IMR-90 (cell line): ENCODE measurements around the gene EPHA2. TPM values are rescaled to one million over a fixed set of nuclear protein-coding genes. Genes with fewer than 3 reads are reported as not detected.

Experiments used
- ATAC-seq: fragments of 200-7000 bp; cut with Tn5 transposase; 2 replicates; pipeline ENCODE4 v1.9.1; 2020; ENCODE audit warnings: low read depth, mild to moderate bottlenecking, moderate library complexity
- BruUV-seq: library from RNA; stranded (reverse); fragments of 400-500 nt; replicated peaks from 2 replicates; lab custom pipeline; 2021; lab: Mats Ljungman, UMichigan
- CTCF ChIA-PET: fragments of 300-600 bp; formaldehyde crosslinking; extraction: SDS; loops from one replicate; lab custom pipeline; 2021; ENCODE audit warnings: antibody characterized with exemption; lab: Yijun Ruan, JAX
- POLR2A ChIA-PET: fragments of 300-600 bp; sonication (Branson Sonifier 250); formaldehyde crosslinking; loops from one replicate; lab custom pipeline; 2022; ENCODE audit warnings: antibody characterized with exemption; ENCODE audit not compliant: unreplicated experiment; lab: Charles Lee
- DNase-seq: peaks from one replicate; pipeline ENCODE4 v3.0.0; 2013
- H2AFZ ChIP-seq: replicated peaks from 2 replicates; pipeline ENCODE3; 2013; ENCODE audit warnings: low read length, mild to moderate bottlenecking; ENCODE audit not compliant: poor library complexity
- H2AK5ac ChIP-seq: 2 replicates; pipeline ENCODE4 v1.6.1; 2013; ENCODE audit warnings: low read depth, low read length, inconsistent platforms
- H2AK9ac ChIP-seq: replicated peaks from 2 replicates; pipeline ENCODE3; 2013; ENCODE audit warnings: mild to moderate bottlenecking, low read depth, low read length, moderate library complexity; ENCODE audit not compliant: poor library complexity
- H2BK120ac ChIP-seq: 2 replicates; pipeline ENCODE4 v1.6.1; 2013; ENCODE audit warnings: low read depth, low read length, inconsistent platforms
- H2BK15ac ChIP-seq: 3 replicates; pipeline ENCODE4 v1.6.1; 2013; ENCODE audit warnings: low read depth, low read length, inconsistent platforms
- H2BK20ac ChIP-seq: 2 replicates; pipeline ENCODE4 v1.6.1; 2013; ENCODE audit warnings: low read depth, mild to moderate bottlenecking, inconsistent platforms, low read length, moderate library complexity
- H2BK5ac ChIP-seq: 2 replicates; pipeline ENCODE4 v1.6.1; 2013; ENCODE audit warnings: mild to moderate bottlenecking, low read depth, low read length, inconsistent platforms; ENCODE audit not compliant: poor library complexity, severe bottlenecking
- H3K14ac ChIP-seq: replicated peaks from 2 replicates; pipeline ENCODE4 v1.6.1; 2013; ENCODE audit warnings: low read depth, low read length, inconsistent platforms
- H3K18ac ChIP-seq: 2 replicates; pipeline ENCODE4 v1.6.1; 2013; ENCODE audit warnings: low read depth, low read length, control low read depth
- H3K23ac ChIP-seq: 2 replicates; pipeline ENCODE4 v1.6.1; 2013; ENCODE audit warnings: low read depth, low read length, inconsistent platforms
- H3K27ac ChIP-seq: 2 replicates; pipeline ENCODE4 v1.5.1; 2013; ENCODE audit warnings: mild to moderate bottlenecking, control low read depth, low read length; ENCODE audit not compliant: insufficient read depth
- H3K27me3 ChIP-seq: 2 replicates; pipeline ENCODE4 v1.6.1; 2013; ENCODE audit warnings: low read length; ENCODE audit not compliant: control insufficient read depth, insufficient read depth
- H3K36me3 ChIP-seq: 2 replicates; pipeline ENCODE4 v1.6.1; 2013; ENCODE audit warnings: low read length, mixed read lengths; ENCODE audit not compliant: control insufficient read depth, insufficient read depth
- H3K4ac ChIP-seq: 2 replicates; pipeline ENCODE4 v1.6.1; 2013; ENCODE audit warnings: low read depth, low read length, inconsistent platforms
- H3K4me1 ChIP-seq: 2 replicates; pipeline ENCODE4 v1.6.1; 2013; ENCODE audit warnings: low read length, mixed read lengths; ENCODE audit not compliant: control insufficient read depth, insufficient read depth
- H3K4me2 ChIP-seq: 2 replicates; pipeline ENCODE4 v1.6.1; 2013; ENCODE audit warnings: low read depth, mild to moderate bottlenecking, control low read depth, low read length, moderate library complexity
- H3K4me3 ChIP-seq: 2 replicates; pipeline ENCODE4 v1.5.1; 2013; ENCODE audit warnings: low read depth, mild to moderate bottlenecking, control low read depth, low read length, moderate library complexity; ENCODE audit not compliant: insufficient read depth
- H3K56ac ChIP-seq: 2 replicates; pipeline ENCODE4 v1.6.1; 2013; ENCODE audit warnings: low read length, inconsistent platforms; ENCODE audit not compliant: insufficient read depth; ENCODE audit errors: extremely low read depth
- H3K79me1 ChIP-seq, 2 experiments: 2 replicates each; pipeline ENCODE4 v1.6.1; 2013; ENCODE audit warnings: low read length in 2 of 2, inconsistent platforms in 1 of 2, low read depth in 1 of 2
- H3K9ac ChIP-seq: 2 replicates; pipeline ENCODE4 v1.6.1; 2013; ENCODE audit warnings: low read depth, low read length, control low read depth
- H3K9me1 ChIP-seq: 2 replicates; pipeline ENCODE4 v1.6.1; 2013; ENCODE audit warnings: low read length, inconsistent platforms; ENCODE audit not compliant: insufficient read depth
- H3K9me3 ChIP-seq: 2 replicates; pipeline ENCODE4 v1.6.1; 2013; ENCODE audit warnings: low read length; ENCODE audit not compliant: control insufficient read depth, insufficient read depth
- H4K20me1 ChIP-seq: 2 replicates; pipeline ENCODE4 v1.6.1; 2013; ENCODE audit warnings: low read length, inconsistent platforms; ENCODE audit not compliant: insufficient read depth
- H4K5ac ChIP-seq: 2 replicates; pipeline ENCODE4 v1.6.1; 2013; ENCODE audit warnings: mild to moderate bottlenecking, low read depth, low read length, control low read depth
- H4K8ac ChIP-seq, 2 experiments: 2 replicates each; pipeline ENCODE4 v1.6.1; 2013; ENCODE audit warnings: low read depth in 2 of 2, low read length in 2 of 2, control low read depth in 1 of 2, inconsistent platforms in 1 of 2
- H4K91ac ChIP-seq: 2 replicates; pipeline ENCODE4 v1.6.1; 2013; ENCODE audit warnings: low read depth, low read length, inconsistent platforms; ENCODE audit not compliant: insufficient read depth
- BHLHE40 ChIP-seq: fragments of 150-350 bp; IDR thresholded peaks from 2 replicates; pipeline ENCODE4 v1.6.1; 2016; ENCODE audit warnings: mild to moderate bottlenecking, low read depth, low read length
- CEBPB ChIP-seq: IDR thresholded peaks from 2 replicates; pipeline ENCODE4 v1.6.1; 2012; ENCODE audit warnings: low read depth, low read length, improper control_type of control experiment
- CHD1 ChIP-seq: IDR thresholded peaks from 2 replicates; pipeline ENCODE4 v1.6.1; 2012; ENCODE audit warnings: low read depth, low read length, improper control_type of control experiment
- FOS ChIP-seq: fragments of 150-350 bp; IDR thresholded peaks from 2 replicates; pipeline ENCODE4 v1.6.1; 2016; ENCODE audit warnings: low read depth, low read length
- MAFK ChIP-seq: IDR thresholded peaks from 2 replicates; pipeline ENCODE4 v1.6.1; 2012; ENCODE audit warnings: low read depth, low read length, improper control_type of control experiment
- MAZ ChIP-seq: IDR thresholded peaks from 2 replicates; pipeline ENCODE4 v1.6.1; 2012; ENCODE audit warnings: low read depth, mild to moderate bottlenecking, low read length, improper control_type of control experiment, moderate library complexity, borderline replicate concordance
- MXI1 ChIP-seq: IDR thresholded peaks from 2 replicates; pipeline ENCODE4 v1.6.1; 2012; ENCODE audit warnings: low read depth, mild to moderate bottlenecking, low read length, moderate library complexity, borderline replicate concordance
- NFE2L2 ChIP-seq: fragments of 150-350 bp; IDR thresholded peaks from 2 replicates; pipeline ENCODE4 v1.6.1; 2016; ENCODE audit warnings: low read depth, mild to moderate bottlenecking, low read length
- POLR2A ChIP-seq: IDR thresholded peaks from 2 replicates; pipeline ENCODE4 v1.6.1; 2012; ENCODE audit warnings: mild to moderate bottlenecking, low read depth, low read length
- RAD21 ChIP-seq: IDR thresholded peaks from 2 replicates; pipeline ENCODE4 v1.6.1; 2012; ENCODE audit warnings: low read length, improper control_type of control experiment
- RCOR1 ChIP-seq: IDR thresholded peaks from 2 replicates; pipeline ENCODE4 v1.6.1; 2012; ENCODE audit warnings: mild to moderate bottlenecking, low read length, improper control_type of control experiment; ENCODE audit not compliant: insufficient replicate concordance
- RFX5 ChIP-seq: IDR thresholded peaks from 2 replicates; pipeline ENCODE4 v1.8.0; 2012; ENCODE audit warnings: low read depth, mild to moderate bottlenecking, low read length, moderate library complexity
- SMC3 ChIP-seq: fragments of 150-350 bp; IDR thresholded peaks from 2 replicates; pipeline ENCODE4 v1.6.1; 2016; ENCODE audit warnings: low read depth, mild to moderate bottlenecking, antibody characterized with exemption, low read length, moderate library complexity
- WGBS, 2 experiments: methylation state at CpG; one replicate each; pipeline versions ENCODE4 v1.1.5 to v1.1.7; 2013; ENCODE audit warnings: missing lambda C conversion rate in 2 of 2; ENCODE audit not compliant: insufficient read length in 1 of 2; ENCODE audit errors: extremely low coverage in 2 of 2; 5-methylcytosine and 5-hydroxymethylcytosine counted together
- dilution Hi-C: fragments of 300-500 bp; cut with HindIII; formaldehyde crosslinking; loops from one replicate; pipeline ENCODE4 v1.14.3; 2018; ENCODE audit warnings: low sequenced_read_pairs; ENCODE audit not compliant: unreplicated experiment
- in situ Hi-C: fragments of 300-500 bp; cut with MboI; formaldehyde crosslinking; loops from 3 replicates; pipeline ENCODE4 v1.14.3; 2019; ENCODE audit warnings: low sequenced_read_pairs, inconsistent platforms, mixed read lengths
- intact Hi-C: fragments of 100-400 bp; cut with micrococcal nuclease; formaldehyde crosslinking; loops from 2 replicates; pipeline ENCODE4 v1.10.0; 2022
- polyA plus RNA-seq, 3 experiments: library from polyadenylated mRNA; depleted of rRNA; stranded (reverse); fragments of >200 nt; gene quantifications; 2 replicates each; pipeline ENCODE4 v1.2.3, GENCODE V29; 2012; ENCODE audit warnings: low replicate concordance in 1 of 3
- total RNA-seq: library from RNA; depleted of rRNA; stranded (reverse); fragments of >200 nt; gene quantifications from 2 replicates; pipeline ENCODE4 v1.2.3, GENCODE V29; 2012
- TF ChIP-seq, protein P1 (sequence below): fragments of 150-350 bp; IDR thresholded peaks from 2 replicates; pipeline ENCODE4 v1.6.1; 2016; ENCODE audit warnings: low read depth, mild to moderate bottlenecking, low read length, moderate library complexity, borderline replicate concordance
- TF ChIP-seq, protein P2 (sequence below): conservative IDR thresholded peaks from 2 replicates; pipeline ENCODE4 v1.5.1; 2012; ENCODE audit warnings: mild to moderate bottlenecking, low read depth, low read length, improper control_type of control experiment

EPHA2 gene
- total and polyA plus RNA-seq, 2 of the 4 experiments (the other 2 are of a cell fraction) = 24.0 to 72.6 TPM

DNA sequence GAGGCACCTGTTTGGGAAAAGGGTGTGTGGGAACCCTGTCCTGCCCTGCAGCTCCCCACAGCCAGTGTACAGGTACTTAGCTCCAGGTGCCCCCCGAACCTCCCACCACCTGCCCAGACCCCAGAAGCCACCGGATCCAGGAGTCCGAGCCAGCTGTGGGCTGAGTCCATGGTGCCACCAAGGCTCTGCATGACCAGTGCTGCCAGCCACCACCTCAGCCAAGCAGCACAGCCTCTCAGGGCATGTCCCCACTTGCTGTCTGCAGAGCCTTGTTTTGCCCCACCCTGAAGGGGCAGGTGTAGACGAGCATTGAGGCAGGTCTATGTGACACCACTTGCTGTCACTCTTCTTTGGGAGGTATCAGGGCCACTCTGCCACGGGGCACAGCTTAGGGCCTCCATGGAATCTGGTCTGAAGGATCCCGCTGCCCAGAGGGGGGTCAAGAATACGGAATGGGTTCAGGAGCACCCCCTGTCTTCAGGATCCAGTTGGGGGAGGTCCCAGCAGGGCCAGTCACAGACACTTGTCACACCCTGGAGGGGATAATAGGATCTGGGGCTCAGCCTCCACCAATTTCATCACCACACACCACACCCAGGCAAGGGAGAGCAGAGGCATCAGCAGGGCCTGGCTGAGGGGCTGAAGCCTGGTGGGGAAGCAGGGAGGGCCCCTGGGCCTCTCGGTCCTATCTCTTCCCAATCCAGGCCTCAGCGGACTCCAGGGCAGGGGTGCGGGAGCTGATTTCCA lies 28.9 kb upstream of the EPHA2 start:
- Histone ChIP-seq H3K79me1 (peaks cover 5 to 16% of the 10 kb centered on the region in 2 experiments; a peak in 3 of 4 replicates), H2AK5ac (peak overlapping the region; percentile 75), H3K4me3 (no peak overlapping the region), H4K5ac (no peak overlapping the region), H2AFZ (peak overlapping the region; percentile 26), H4K20me1 (no peaks in the 10 kb centered on the region), H3K9me1 (peaks cover 5% of the 10 kb centered on the region), H3K27me3 (no peaks in the 10 kb centered on the region), H4K8ac (0 out of 4 replicates have a peak overlapping the region, but pooled peaks of 1 of the 2 experiments have one; percentile 24), H3K4ac (peak overlapping the region; percentile 49), H3K27ac (no peak overlapping the region), H3K56ac (no peak overlapping the region), H3K23ac (no peak overlapping the region), H3K36me3 (no peaks in the 10 kb centered on the region), H2AK9ac (peak overlapping the region; percentile 66), H3K4me1 (peaks cover 19% of the 10 kb centered on the region), H2BK5ac (peak overlapping the region; percentile 5), H4K91ac (0 out of 2 replicates have a peak overlapping the region, but pooled peaks have one; percentile 18), H2BK15ac (peak overlapping the region; percentile 11; the same call in 1 of the 3 replicates), H2BK120ac (no peak overlapping the region; the same call in 1 of the 2 replicates), H3K4me2 (no peak overlapping the region), H3K18ac (no peak overlapping the region), H3K9ac (no peak overlapping the region), H3K9me3 (no peaks in the 10 kb centered on the region), H2BK20ac (peak overlapping the region; percentile 46; the same call in 1 of the 2 replicates), H3K14ac (no peak overlapping the region)
- POLR2A ChIA-PET = no interaction called here
- CTCF ChIA-PET = interaction anchor here (0.6 kb wide), 1 partner anchor 103 kb away, joined by 4 read pairs; no protein-coding TSS in a partner anchor
- 60% methylated on average over 1 of the region's 10 CpGs; no CpG with 5 or more reads in 1 of the 2 experiments for WGBS, 2 experiments
- no TSS peak for BruUV-seq
- intact Hi-C loops = loop anchor here (5.0 kb wide), 2 partner anchors 178 to 387 kb away; no protein-coding TSS in a partner anchor
- dilution Hi-C loops = no loop called here
- no peak for ATAC-seq
- no peak for DNase-seq
- in situ Hi-C loops = loop anchor here (5.0 to 25.0 kb wide), 2 partner anchors 107 to 397 kb away; no protein-coding TSS in a partner anchor
- TF ChIP-seq RCOR1 (no peak), MXI1 (no peak), CEBPB (no peak), FOS (no peak), CHD1 (no peak), POLR2A (no peak), MAZ (no peak), MAFK (no peak), BHLHE40 (no peak), NFE2L2 (no peak), RAD21 (no peak), SMC3 (no peak), RFX5 (no peak)
- TF ChIP-seq, protein P1, sequence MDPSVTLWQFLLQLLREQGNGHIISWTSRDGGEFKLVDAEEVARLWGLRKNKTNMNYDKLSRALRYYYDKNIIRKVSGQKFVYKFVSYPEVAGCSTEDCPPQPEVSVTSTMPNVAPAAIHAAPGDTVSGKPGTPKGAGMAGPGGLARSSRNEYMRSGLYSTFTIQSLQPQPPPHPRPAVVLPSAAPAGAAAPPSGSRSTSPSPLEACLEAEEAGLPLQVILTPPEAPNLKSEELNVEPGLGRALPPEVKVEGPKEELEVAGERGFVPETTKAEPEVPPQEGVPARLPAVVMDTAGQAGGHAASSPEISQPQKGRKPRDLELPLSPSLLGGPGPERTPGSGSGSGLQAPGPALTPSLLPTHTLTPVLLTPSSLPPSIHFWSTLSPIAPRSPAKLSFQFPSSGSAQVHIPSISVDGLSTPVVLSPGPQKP = no peak
- TF ChIP-seq, protein P2, sequence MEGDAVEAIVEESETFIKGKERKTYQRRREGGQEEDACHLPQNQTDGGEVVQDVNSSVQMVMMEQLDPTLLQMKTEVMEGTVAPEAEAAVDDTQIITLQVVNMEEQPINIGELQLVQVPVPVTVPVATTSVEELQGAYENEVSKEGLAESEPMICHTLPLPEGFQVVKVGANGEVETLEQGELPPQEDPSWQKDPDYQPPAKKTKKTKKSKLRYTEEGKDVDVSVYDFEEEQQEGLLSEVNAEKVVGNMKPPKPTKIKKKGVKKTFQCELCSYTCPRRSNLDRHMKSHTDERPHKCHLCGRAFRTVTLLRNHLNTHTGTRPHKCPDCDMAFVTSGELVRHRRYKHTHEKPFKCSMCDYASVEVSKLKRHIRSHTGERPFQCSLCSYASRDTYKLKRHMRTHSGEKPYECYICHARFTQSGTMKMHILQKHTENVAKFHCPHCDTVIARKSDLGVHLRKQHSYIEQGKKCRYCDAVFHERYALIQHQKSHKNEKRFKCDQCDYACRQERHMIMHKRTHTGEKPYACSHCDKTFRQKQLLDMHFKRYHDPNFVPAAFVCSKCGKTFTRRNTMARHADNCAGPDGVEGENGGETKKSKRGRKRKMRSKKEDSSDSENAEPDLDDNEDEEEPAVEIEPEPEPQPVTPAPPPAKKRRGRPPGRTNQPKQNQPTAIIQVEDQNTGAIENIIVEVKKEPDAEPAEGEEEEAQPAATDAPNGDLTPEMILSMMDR = no peak
